ENCODE measurements around the gene MYPOP.

DNA sequence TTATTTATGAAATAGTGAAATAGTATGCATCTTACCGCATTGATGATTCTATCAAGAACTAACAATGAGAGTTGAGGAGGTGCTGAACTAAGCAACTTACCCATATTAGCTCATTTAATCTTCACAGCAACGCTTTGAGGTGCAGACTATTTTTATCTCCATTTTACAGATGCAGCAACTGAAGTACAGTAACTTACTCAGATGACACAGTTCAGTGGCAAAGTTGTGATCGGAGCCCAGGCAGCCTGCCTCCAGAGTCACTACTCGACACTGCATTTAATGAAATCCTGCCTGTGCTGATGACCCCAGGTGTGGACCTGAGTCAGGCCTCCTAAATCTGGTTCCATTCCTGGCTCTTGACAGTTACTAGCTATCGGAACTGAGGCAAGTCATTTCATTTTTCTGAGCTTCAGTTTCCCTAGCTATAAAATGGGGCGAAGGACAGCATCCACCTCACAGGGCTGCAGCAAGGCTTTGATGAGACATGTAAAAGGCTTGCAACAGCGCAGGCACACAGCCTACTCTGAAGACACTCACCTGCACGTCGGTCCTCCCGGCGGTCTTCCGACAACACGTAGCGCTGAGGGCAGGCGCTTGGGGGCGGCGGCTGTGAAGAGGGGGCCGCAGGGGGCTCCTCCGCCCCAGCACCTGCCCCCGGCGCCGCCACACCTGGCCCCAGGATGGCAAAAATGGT, 1.5 kb downstream of the MYPOP start:
- no peak for TF ChIP-seq CTCF (IDR thresholded peaks at IDR 0.05; ENCODE audit: extremely low read depth in 1 of 2, insufficient read depth in 1 of 2, low read depth in 1 of 2, low read length in 2 of 2)
- no peak for TF ChIP-seq EZH2 (IDR thresholded peaks at IDR 0.05; ENCODE audit: borderline replicate concordance, low read depth, low read length, severe bottlenecking)
- no peak for TF ChIP-seq POLR2AphosphoS5 (IDR thresholded peaks at IDR 0.05; ENCODE audit: insufficient read depth, low read depth, low read length)
- no peak for TF ChIP-seq POLR2A (IDR thresholded peaks at IDR 0.05; ENCODE audit: low read depth, low read length)
- TF ChIP-seq MAX (IDR thresholded peaks at IDR 0.05; ENCODE audit: insufficient read depth, insufficient read length): no peak
- TF ChIP-seq MYC (IDR thresholded peaks at IDR 0.05; ENCODE audit: low read depth, low read length): no peak
- no peak for TF ChIP-seq JUN (IDR thresholded peaks at IDR 0.05; ENCODE audit: borderline replicate concordance, insufficient read depth, insufficient read length, low read depth)

All from endothelial cell of umbilical vein (primary cell).